GM18498 (cell line): ENCODE measurements around the gene TFF2.

ENCODE experiments used
- ATAC-seq: cut with Tn5 transposase; IDR thresholded peaks from one replicate; pipeline ENCODE4 v1.9.1; 2021; ENCODE audit warnings: mild to moderate bottlenecking, moderate library complexity; ENCODE audit not compliant: unreplicated experiment

TFF2 gene

DNA sequence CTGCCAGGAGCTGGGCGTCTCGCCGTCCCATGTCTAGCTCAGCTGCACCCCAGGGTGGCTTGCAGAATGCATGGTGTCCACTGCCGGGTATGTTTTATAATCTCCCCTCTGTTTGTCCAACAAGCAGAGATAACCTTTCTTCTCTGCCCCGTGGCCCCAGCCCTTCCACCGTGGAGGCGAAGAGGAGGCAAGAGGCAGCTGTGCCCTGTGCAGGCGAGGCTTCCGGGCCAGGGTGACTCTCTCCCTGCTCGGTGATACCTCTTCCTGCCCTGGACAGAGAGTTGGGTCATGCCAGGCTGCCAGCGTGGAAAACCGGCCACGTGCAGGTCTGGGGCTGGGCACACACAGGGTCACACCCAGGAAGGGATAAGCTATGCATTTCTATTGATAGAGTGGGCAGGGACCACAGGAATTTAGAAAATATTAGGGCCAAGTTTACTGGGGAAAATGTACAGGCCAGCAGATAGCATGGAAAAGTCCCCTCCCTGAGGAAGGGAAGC, at the start of gene TFF2:
Gene TFF2 (minus strand): TSS at position 68 of the 500 bp plus-strand sequence. CDS start 37 bp downstream, at position 31.
- no peak for ATAC-seq

- no peak for ATAC-seq
Observed at GRCh38 chr21:42400525-42400924, 49.7 kb upstream of the TFF2 start.

DNA sequence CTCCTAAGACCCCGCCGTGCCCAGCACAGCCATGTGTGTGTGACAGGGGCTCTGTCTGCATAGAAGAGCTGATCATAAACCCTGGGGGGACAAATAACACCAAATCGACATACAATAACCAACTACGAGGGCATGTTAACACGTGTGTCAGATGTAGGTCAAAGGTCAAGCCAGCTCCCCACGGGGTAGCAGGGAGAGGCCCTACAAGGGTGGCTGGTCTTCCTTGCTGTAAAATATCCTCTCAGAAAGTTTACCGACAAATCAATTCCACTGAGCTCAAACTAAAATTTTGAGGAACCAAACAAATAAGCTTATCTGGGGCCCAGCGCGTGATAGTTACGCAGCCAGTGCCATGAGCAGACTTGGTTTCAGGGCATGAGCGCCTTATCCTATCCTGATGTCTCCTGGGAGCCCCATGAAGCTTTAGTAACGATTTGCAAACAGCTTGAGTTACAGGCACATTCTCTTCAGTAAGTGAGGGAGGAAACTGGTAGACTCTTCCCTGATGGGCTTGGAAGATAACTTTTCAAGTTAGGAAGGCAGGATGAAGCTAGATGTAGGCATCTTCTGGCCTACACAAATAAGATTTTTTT, 47.7 kb upstream of the TFF2 start:
- ATAC-seq = no peak

- ATAC-seq = no peak
Observed at GRCh38 chr21:42397746-42398394, 47.1 kb upstream of the TFF2 start.

- ATAC-seq = no peak
Observed at GRCh38 chr21:42396799-42397745, 46.3 kb upstream of the TFF2 start.

DNA sequence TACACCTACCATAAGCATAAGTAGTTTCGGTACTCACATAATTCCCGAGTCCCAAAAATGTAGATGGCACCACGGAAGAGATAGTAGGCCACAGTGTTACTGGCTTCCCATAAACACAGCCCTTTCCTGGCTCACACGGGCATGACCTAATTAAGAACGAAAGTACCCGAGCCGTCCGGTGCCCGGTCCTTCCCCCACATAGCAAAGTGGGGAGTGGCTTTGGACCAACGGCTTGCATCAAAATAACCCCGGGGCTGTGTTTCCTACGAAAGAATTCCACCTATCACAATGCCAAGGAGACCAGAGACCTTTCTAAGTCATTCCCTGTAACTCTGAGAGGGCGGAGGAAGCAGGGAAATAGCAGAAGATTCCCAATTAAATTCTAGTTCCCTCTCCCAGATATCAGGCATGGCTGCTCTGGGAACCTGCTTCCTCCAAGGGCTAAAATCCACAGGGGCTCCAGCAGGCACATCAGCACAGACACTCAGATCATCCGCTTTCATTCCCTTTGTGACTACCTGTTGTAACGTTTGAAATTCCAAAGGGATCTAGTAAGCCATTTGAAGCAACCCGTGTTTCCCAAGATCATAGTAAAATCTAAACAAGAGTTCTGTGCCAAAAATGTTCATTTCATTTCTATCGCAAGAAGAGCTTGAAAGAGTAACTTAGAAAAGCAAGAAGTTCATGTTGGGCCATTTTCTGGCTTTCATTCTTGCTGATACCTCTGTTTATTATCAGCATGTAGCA, 45.3 kb upstream of the TFF2 start, which contains the start of gene TMPRSS3:
Gene TMPRSS3 (minus strand): TSS at position 148 of the 747 bp plus-strand sequence. CDS start 635 bp downstream, outside the sequence.
- ATAC-seq = no peak

GRCh38 chr21:42395302-42395701, 44.5 kb upstream of the TFF2 start:
- ATAC-seq = no peak

- ATAC-seq = no peak
Observed at GRCh38 chr21:42393443-42393950, 42.7 kb upstream of the TFF2 start.

DNA sequence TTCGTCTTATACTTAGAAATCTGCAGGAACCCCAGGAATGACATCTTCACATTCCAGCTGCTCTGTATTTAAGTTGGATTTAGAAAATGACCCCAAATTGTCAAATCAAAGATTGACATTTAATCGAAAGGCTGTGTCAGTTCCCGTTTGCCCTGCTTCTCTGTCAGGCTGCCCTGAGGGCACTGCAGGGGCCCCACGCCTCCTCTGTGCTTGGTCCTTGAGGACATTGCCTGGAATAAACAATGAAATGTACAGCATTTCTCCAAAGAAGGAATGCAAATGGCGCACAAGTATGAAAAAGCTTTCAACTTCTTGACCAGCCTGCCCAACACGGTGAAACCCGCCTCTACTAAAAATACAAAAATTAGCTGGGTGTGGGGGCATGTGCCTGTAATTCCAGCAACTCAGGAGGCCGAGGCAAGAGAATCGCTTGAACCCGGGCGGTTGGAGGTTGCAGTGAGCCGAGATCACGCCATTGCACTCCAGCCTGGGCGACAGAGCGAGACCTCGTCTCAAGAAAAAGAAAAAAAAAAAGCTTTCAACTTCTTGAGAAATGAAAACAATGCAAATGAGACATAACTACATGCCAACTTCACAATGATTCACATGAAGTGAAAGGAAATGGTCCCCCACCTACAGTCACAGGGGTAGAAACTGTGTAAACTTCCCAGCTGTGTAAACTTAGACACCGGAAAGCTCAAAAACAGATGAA, 42.1 kb upstream of the TFF2 start:
- peak; percentile 68 for ATAC-seq

DNA sequence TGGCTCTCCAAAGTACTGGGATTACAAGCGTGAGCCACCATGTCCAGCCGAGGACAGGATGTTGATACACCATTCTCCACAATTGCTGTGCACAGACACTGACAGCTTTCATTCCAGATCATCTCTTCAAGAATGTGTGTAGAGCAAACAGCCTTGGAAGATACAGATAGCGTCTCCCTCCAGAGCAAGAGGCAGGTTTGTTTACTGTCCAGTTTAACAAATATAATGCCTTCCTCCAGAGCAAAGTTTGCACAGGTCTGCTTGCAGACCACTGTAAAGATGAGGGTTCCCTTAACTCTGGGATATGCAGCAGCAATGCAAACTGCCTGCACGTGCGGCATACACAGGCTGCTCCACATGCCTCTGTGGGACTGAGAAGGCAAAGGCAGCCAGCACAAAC, 40.5 kb upstream of the TFF2 start:
- no peak for ATAC-seq

DNA sequence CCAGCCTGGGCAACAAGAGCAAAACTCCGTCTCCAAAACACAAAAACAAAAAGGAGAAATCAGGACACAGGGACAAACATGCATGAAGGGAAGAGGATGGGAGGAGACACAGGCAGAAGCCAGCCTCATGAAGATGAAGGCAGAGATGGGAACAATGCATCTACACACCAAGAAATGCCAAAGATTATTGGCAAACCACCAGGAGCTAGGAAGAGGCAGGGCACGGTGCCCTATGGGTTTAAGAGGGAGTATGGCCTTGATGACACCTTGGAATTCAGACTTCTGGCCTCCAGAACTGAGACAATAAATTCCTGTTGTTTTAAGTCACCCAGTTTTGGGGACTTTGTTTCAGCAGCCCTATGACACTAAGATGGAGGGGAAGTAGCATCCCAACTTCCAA, 39.9 kb upstream of the TFF2 start:
- ATAC-seq = no peak

DNA sequence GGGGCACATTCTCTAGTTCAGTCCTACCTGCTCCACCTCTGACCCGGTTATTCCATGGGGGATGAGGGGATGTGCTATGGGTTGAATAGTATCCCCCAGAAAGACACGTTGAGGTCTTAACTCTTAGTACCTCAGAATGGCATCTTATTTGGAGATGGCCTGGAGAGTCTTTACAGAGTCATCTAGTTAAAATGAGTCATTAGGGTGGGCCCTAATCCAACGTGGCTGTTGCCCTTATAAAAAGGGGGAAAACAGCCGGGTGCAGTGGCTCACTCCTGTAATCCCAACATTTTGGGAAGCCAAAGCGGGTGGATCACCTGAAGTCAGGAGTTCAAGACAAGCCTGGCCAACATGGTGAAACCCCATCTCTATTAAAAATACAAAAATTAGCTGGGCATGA, 39.4 kb upstream of the TFF2 start:
- ATAC-seq = no peak

DNA sequence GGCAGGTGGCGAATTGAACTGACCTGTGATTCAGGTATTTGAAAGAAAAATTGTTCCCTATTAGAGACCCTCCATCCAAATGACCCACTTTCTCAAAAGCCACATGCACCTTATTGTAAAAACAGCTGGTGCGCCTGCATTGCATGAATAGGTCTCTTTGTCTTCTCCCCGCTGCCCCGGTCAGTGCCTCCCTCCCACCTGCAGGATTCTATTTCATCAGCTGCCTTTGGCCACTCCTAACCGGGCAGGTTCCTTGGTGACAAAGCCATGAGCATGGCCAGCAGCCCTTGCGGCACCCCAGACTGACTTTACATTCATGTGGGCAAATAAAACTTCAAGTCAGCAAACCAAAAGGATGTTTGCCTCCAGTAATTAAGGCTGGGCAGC, 38.6 kb upstream of the TFF2 start:
- ATAC-seq = no peak

GRCh38 chr21:42388740-42389448, 38.1 kb upstream of the TFF2 start:
- ATAC-seq = no peak

GRCh38 chr21:42387843-42388340, 37.1 kb upstream of the TFF2 start:
- ATAC-seq = no peak

DNA sequence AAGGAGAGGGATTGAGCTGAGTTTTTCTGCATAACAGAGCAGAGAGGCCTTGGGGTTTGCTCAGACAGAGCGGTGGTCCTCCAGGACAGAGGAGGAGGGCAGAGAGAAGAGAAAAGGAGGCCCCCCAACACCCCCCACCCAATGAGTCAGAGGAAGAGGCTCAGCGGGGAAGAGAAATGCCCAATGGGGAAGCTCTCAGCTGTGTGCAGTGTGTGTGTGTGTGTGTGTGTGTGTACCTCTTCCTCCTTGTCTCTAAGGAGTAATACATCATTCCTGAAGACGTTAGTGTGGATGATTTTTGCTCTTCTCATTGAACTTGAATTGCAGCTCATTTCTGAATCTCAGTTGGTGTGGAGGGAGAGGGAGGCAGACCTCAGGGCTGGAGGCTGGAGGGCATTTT, 36.4 kb upstream of the TFF2 start:
- ATAC-seq = no peak

- no peak for ATAC-seq
Observed at GRCh38 chr21:42386034-42386591, 35.3 kb upstream of the TFF2 start.

DNA sequence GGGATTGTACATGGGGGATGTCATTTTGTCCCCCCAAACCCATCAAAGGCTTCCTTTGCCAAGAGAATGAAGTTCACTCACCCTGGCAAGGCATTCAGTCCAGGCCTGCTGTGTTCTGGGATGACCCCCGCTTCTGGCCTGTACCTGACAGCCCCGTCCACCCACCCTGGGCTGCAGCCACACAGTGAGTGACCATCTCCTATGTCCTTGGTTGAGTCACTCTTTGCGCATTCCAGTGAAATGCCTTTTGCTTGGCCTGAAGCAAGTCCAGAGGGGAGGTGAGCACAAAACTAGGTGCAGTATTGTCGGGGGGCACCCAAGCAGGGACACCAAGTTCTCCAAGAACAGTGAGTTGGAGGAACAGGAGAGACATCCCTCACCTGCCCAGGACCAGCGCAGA, 34.8 kb upstream of the TFF2 start:
- no peak for ATAC-seq

- no peak for ATAC-seq
Observed at GRCh38 chr21:42384989-42385388, 34.2 kb upstream of the TFF2 start.
